HEK293 (cell line): ENCODE measurements around the gene C2CD4A.

ENCODE experiments used
- CTCF ChIA-PET: fragments of 350-600 bp; formaldehyde crosslinking; extraction: SDS; loops from one replicate; lab custom pipeline; 2021; ENCODE audit warnings: antibody characterized with exemption; lab: Yijun Ruan, JAX
- POLR2A ChIA-PET: fragments of 300-600 bp; formaldehyde crosslinking; extraction: SDS; loops from one replicate; lab custom pipeline; 2020; ENCODE audit warnings: antibody characterized with exemption, inconsistent platforms; lab: Yijun Ruan, JAX
- H3K27ac ChIP-seq: fragments of 200-500 bp; sonication (Bioruptor generic); 2 replicates; pipeline ENCODE4 v1.5.1; 2014; ENCODE audit warnings: low read depth, low read length, control low read depth, inconsistent platforms; ENCODE audit errors: extremely low read depth
- H3K36me3 ChIP-seq, 2 experiments: fragments of 200-500 bp in 1 of 2; sonication (Bioruptor generic) in 1 of 2; 1 replicate in 1 of 2; 2 replicates in 1 of 2; pipeline ENCODE4 v1.5.1; 2014 to 2017; ENCODE audit warnings: inconsistent platforms in 2 of 2, low read length in 2 of 2; ENCODE audit not compliant: control insufficient read depth in 2 of 2, insufficient read depth in 1 of 2
- H3K4me1 ChIP-seq: fragments of 200-500 bp; sonication (Bioruptor generic); 2 replicates; pipeline ENCODE4 v1.5.1; 2014; ENCODE audit warnings: mild to moderate bottlenecking, low read length, inconsistent platforms; ENCODE audit not compliant: control insufficient read depth, insufficient read depth
- H3K4me3 ChIP-seq: 2 replicates; pipeline ENCODE4 v1.5.1; 2011; ENCODE audit warnings: low read depth, mild to moderate bottlenecking, control low read depth, low read length, moderate library complexity
- H3K9me3 ChIP-seq: fragments of 200-500 bp; sonication (Bioruptor generic); 2 replicates; pipeline ENCODE4 v1.5.1; 2014; ENCODE audit warnings: low read depth, low read length, inconsistent platforms; ENCODE audit not compliant: control insufficient read depth, insufficient read depth
- FEZF1 ChIP-seq: fragments of 450-650 bp; formaldehyde crosslinking; IDR thresholded peaks from 2 replicates; pipeline ENCODE4 v1.5.1; 2016; ENCODE audit warnings: missing biosample characterization, missing genetic modification characterization
- SETDB1 ChIP-seq: IDR thresholded peaks from one replicate; pipeline ENCODE4 v1.6.1; 2017; ENCODE audit warnings: mild to moderate bottlenecking, low read length, moderate library complexity, mixed read lengths; ENCODE audit not compliant: insufficient read length
- SP3 ChIP-seq: fragments of 450-650 bp; formaldehyde crosslinking; IDR thresholded peaks from 2 replicates; pipeline ENCODE4 v1.5.1; 2016; ENCODE audit warnings: missing biosample characterization, missing genetic modification characterization
- ZBTB20 ChIP-seq: fragments of 450-650 bp; formaldehyde crosslinking; IDR thresholded peaks from 2 replicates; pipeline ENCODE4 v1.5.1; 2016; ENCODE audit warnings: missing biosample characterization, missing genetic modification characterization
- ZBTB21 ChIP-seq: fragments of 450-650 bp; formaldehyde crosslinking; IDR thresholded peaks from 2 replicates; pipeline ENCODE4 v1.5.1; 2017; ENCODE audit warnings: missing biosample characterization, missing genetic modification characterization
- ZBTB48 ChIP-seq: fragments of 450-650 bp; formaldehyde crosslinking; IDR thresholded peaks from 2 replicates; pipeline ENCODE4 v1.5.1; 2016; ENCODE audit warnings: missing biosample characterization, missing genetic modification characterization
- ZNF114 ChIP-seq: fragments of 450-650 bp; formaldehyde crosslinking; IDR thresholded peaks from 2 replicates; pipeline ENCODE4 v1.5.0; 2017; ENCODE audit warnings: missing biosample characterization, missing genetic modification characterization
- ZNF157 ChIP-seq: fragments of 450-650 bp; formaldehyde crosslinking; IDR thresholded peaks from 2 replicates; pipeline ENCODE4 v1.5.1; 2016; ENCODE audit warnings: missing biosample characterization, missing genetic modification characterization
- ZNF169 ChIP-seq: fragments of 450-650 bp; formaldehyde crosslinking; IDR thresholded peaks from 2 replicates; pipeline ENCODE4 v1.5.1; 2016; ENCODE audit warnings: missing biosample characterization, missing genetic modification characterization
- ZNF19 ChIP-seq: fragments of 450-650 bp; formaldehyde crosslinking; IDR thresholded peaks from 2 replicates; pipeline ENCODE4; 2016; ENCODE audit warnings: missing biosample characterization, missing genetic modification characterization, low read depth
- ZNF202 ChIP-seq: fragments of 450-650 bp; formaldehyde crosslinking; IDR thresholded peaks from 2 replicates; pipeline ENCODE4 v1.5.1; 2016; ENCODE audit warnings: missing biosample characterization, missing genetic modification characterization, borderline replicate concordance
- ZNF221 ChIP-seq: fragments of 450-650 bp; formaldehyde crosslinking; IDR thresholded peaks from 2 replicates; pipeline ENCODE4 v1.5.1; 2017; ENCODE audit warnings: missing biosample characterization, missing genetic modification characterization, borderline replicate concordance
- ZNF292 ChIP-seq: fragments of 450-650 bp; formaldehyde crosslinking; IDR thresholded peaks from 2 replicates; pipeline ENCODE4 v1.5.1; 2016; ENCODE audit warnings: low read depth, missing biosample characterization, missing genetic modification characterization, borderline replicate concordance
- ZNF768 ChIP-seq: fragments of 450-650 bp; formaldehyde crosslinking; IDR thresholded peaks from 2 replicates; pipeline ENCODE4 v1.5.1; 2018; ENCODE audit warnings: missing biosample characterization, mild to moderate bottlenecking, missing genetic modification characterization
- ZNF843 ChIP-seq: fragments of 450-650 bp; formaldehyde crosslinking; IDR thresholded peaks from 2 replicates; pipeline ENCODE4 v1.5.1; 2016; ENCODE audit warnings: missing biosample characterization, missing genetic modification characterization
- TF ChIP-seq, protein P1 (sequence below): fragments of 450-650 bp; formaldehyde crosslinking; IDR thresholded peaks from 2 replicates; pipeline ENCODE4 v1.5.1; 2016; ENCODE audit warnings: missing biosample characterization, missing genetic modification characterization, borderline replicate concordance
- TF ChIP-seq, protein P2 (sequence below): sonication (generic); formaldehyde crosslinking; IDR thresholded peaks from 2 replicates; pipeline ENCODE4 v1.8.1; 2022; ENCODE audit warnings: mild to moderate bottlenecking, moderate library complexity, missing genetic modification reagents
- TF ChIP-seq, protein P3 (sequence below): fragments of 450-650 bp; formaldehyde crosslinking; IDR thresholded peaks from 2 replicates; pipeline ENCODE4 v1.5.1; 2016; ENCODE audit warnings: missing biosample characterization, missing genetic modification characterization

The C2CD4A gene

DNA sequence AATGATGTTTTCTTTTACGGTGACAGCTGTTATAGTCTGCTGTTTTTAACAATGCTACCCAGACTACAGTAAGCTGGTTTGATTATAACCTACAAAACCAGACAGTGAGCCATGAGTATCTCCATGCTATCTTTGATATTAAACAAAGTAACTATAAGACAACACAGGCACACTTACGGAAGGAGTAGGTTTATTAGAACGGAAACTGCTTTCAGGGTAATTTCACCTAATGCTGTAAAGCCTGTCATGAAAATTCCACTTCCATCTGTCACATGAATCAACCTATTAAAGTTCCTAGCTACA, 39.6 kb upstream of the C2CD4A start:
- Histone ChIP-seq H3K9me3 (no peaks in the 10 kb centered on the region), H3K27ac (no peak overlapping the region), H3K4me3 (no peak overlapping the region), H3K36me3 (no peaks in the 10 kb centered on the region), H3K4me1 (no peaks in the 10 kb centered on the region)
- POLR2A ChIA-PET, result no interaction called here
- CTCF ChIA-PET, result no interaction called here
- TF ChIP-seq, protein P1, sequence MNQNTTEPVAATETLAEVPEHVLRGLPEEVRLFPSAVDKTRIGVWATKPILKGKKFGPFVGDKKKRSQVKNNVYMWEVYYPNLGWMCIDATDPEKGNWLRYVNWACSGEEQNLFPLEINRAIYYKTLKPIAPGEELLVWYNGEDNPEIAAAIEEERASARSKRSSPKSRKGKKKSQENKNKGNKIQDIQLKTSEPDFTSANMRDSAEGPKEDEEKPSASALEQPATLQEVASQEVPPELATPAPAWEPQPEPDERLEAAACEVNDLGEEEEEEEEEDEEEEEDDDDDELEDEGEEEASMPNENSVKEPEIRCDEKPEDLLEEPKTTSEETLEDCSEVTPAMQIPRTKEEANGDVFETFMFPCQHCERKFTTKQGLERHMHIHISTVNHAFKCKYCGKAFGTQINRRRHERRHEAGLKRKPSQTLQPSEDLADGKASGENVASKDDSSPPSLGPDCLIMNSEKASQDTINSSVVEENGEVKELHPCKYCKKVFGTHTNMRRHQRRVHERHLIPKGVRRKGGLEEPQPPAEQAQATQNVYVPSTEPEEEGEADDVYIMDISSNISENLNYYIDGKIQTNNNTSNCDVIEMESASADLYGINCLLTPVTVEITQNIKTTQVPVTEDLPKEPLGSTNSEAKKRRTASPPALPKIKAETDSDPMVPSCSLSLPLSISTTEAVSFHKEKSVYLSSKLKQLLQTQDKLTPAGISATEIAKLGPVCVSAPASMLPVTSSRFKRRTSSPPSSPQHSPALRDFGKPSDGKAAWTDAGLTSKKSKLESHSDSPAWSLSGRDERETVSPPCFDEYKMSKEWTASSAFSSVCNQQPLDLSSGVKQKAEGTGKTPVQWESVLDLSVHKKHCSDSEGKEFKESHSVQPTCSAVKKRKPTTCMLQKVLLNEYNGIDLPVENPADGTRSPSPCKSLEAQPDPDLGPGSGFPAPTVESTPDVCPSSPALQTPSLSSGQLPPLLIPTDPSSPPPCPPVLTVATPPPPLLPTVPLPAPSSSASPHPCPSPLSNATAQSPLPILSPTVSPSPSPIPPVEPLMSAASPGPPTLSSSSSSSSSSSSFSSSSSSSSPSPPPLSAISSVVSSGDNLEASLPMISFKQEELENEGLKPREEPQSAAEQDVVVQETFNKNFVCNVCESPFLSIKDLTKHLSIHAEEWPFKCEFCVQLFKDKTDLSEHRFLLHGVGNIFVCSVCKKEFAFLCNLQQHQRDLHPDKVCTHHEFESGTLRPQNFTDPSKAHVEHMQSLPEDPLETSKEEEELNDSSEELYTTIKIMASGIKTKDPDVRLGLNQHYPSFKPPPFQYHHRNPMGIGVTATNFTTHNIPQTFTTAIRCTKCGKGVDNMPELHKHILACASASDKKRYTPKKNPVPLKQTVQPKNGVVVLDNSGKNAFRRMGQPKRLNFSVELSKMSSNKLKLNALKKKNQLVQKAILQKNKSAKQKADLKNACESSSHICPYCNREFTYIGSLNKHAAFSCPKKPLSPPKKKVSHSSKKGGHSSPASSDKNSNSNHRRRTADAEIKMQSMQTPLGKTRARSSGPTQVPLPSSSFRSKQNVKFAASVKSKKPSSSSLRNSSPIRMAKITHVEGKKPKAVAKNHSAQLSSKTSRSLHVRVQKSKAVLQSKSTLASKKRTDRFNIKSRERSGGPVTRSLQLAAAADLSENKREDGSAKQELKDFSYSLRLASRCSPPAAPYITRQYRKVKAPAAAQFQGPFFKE (tag by site-specific recombination), result no peak
- no peak for TF ChIP-seq FEZF1 (tag by site-specific recombination)
- no peak for TF ChIP-seq ZNF221
- TF ChIP-seq, protein P2, sequence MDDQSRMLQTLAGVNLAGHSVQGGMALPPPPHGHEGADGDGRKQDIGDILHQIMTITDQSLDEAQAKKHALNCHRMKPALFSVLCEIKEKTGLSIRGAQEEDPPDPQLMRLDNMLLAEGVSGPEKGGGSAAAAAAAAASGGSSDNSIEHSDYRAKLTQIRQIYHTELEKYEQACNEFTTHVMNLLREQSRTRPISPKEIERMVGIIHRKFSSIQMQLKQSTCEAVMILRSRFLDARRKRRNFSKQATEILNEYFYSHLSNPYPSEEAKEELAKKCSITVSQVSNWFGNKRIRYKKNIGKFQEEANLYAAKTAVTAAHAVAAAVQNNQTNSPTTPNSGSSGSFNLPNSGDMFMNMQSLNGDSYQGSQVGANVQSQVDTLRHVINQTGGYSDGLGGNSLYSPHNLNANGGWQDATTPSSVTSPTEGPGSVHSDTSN (CRISPR knock-in tag), result no peak
- no peak for TF ChIP-seq ZNF114 (tag by site-specific recombination)
- no peak for TF ChIP-seq ZNF19 (tag by site-specific recombination)
- TF ChIP-seq ZNF292 (tag by site-specific recombination), result no peak
- no peak for TF ChIP-seq ZBTB21
- TF ChIP-seq ZNF157 (tag by site-specific recombination), result no peak
- no peak for TF ChIP-seq ZNF202 (tag by site-specific recombination)
- TF ChIP-seq, protein P3, sequence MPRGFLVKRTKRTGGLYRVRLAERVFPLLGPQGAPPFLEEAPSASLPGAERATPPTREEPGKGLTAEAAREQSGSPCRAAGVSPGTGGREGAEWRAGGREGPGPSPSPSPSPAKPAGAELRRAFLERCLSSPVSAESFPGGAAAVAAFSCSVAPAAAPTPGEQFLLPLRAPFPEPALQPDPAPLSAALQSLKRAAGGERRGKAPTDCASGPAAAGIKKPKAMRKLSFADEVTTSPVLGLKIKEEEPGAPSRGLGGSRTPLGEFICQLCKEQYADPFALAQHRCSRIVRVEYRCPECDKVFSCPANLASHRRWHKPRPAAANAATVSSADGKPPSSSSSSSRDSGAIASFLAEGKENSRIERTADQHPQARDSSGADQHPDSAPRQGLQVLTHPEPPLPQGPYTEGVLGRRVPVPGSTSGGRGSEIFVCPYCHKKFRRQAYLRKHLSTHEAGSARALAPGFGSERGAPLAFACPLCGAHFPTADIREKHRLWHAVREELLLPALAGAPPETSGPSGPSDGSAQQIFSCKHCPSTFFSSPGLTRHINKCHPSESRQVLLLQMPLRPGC, result no peak
- TF ChIP-seq ZBTB48, result no peak
- no peak for TF ChIP-seq ZNF843
- TF ChIP-seq SP3 (tag by site-specific recombination), result no peak
- no peak for TF ChIP-seq ZNF169 (tag by site-specific recombination)

DNA sequence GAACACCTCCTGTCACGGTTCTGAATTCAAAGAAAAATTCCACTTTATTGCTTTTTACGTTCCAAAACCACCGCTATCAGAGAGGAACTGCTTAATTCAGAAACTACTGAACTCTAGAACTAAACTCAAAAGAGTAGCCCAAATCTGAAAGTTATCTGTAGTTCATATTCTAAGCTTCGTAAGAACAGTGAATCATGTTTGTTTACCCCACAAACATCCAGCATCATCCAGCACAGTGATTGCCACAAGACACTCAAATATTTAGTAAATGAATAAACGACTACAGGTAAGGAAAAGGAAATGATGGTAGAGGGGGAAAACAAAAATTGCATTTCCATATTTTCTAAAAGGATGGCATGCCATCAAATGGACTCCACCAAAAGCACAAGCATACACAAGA, 38.9 kb upstream of the C2CD4A start:
- CTCF ChIA-PET, result interaction anchor here (0.6 kb wide), 1 partner anchor 62 kb away, joined by 5 read pairs; no protein-coding TSS in a partner anchor

More for the DNA sequence above, 38.9 kb upstream of the C2CD4A start:
- no peak for TF ChIP-seq ZBTB20 (tag by site-specific recombination)
- TF ChIP-seq SETDB1, result no peak
- no peak for TF ChIP-seq ZNF768 (tag by site-specific recombination)
- Histone ChIP-seq H3K36me3 (no peaks in the 10 kb centered on the region), H3K4me1 (no peaks in the 10 kb centered on the region), H3K27ac (no peak overlapping the region), H3K9me3 (no peaks in the 10 kb centered on the region), H3K4me3 (no peak overlapping the region)
- POLR2A ChIA-PET, result no interaction called here
